ENCODE results near the gene HTR2C. TPM values are rescaled to one million over a fixed set of nuclear protein-coding genes. Genes with fewer than 3 reads are reported as not detected.

HTR2C gene
- total and polyA plus RNA-seq, 2 donors (not counting 1 experiment from before 2014, with no cell fraction given): not detected

DNA sequence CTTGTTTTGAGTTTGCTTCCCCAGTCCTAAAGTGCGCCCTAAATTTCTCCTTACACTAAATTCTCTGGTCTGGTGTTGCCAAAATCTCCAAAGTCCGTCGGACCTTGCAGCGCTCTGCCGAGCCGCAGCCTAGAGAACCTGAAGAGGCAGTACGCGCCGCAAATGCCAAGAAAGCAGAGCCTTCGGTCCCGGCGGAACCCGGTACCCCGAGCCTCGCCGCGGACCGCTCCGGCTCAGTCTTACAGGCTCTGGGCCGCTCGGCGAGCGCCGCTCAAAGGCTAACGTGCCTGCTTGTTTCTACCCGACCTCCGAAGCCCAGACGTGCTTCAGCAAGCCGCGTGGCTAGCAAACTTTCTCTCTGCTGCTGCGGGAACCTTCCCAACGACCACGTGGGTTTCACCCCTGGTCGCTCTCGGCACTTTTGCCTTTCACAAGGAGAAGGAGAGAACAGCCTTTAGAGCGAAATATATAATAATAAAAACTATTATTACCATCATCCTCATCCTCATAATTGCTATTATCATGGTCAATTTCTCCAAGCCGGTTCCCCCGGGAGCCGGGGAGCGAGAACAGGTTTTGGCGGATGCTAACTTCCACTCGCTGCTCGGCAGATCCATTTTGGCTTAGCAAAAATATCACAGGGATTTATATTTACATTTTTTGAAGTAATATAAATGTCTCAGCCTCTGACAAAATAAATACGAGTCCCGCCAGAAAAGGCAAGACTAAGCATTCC lies 2.2 kb upstream of the HTR2C start:
- Mint-ChIP-seq H3K4me1 (peaks cover 3% of the 10 kb centered on the region), H3K9me3 (ENCODE audit: insufficient read depth) (no peaks in the 10 kb centered on the region), H3K27ac (no peak overlapping the region), H3K27me3 (peaks cover 19% of the 10 kb centered on the region), H3K4me3 (no peak overlapping the region)
- intact Hi-C loops (cut with micrococcal nuclease): no loop called here
- POLR2A ChIA-PET: no interaction called here
- ATAC-seq (ENCODE audit: low read depth) (no peak), DNase-seq (no peak)
- Histone ChIP-seq H3K4me3 (ENCODE audit: control extremely low read depth in 1 of 5, extremely low read depth in 1 of 5, insufficient read depth in 1 of 5, low read depth in 2 of 5, low read length in 4 of 5) (no peak overlapping the region), H3K4me2 (replicated peaks; ENCODE audit: low read depth, low read length, poor library complexity, severe bottlenecking) (peak overlapping the region; percentile 15), H3K9me3 (ENCODE audit: control extremely low read depth in 1 of 3, control insufficient read depth in 2 of 3, insufficient read depth in 1 of 3, low read length in 2 of 3) (peaks cover 0 to 15% (median 0%) of the 10 kb centered on the region in 3 donors), H3K9ac (ENCODE audit: low read length) (no peak overlapping the region), H3K27ac (ENCODE audit: low read length in 2 of 2) (no peak overlapping the region), H2AFZ (ENCODE audit: insufficient read depth, low read depth, low read length, poor library complexity, severe bottlenecking) (peak overlapping the region; percentile 28), H3K79me2 (ENCODE audit: control insufficient read depth, insufficient read depth, low read length) (no peaks in the 10 kb centered on the region), H3K36me3 (replicated peaks in 1 of 2; ENCODE audit: control extremely low read depth in 1 of 2, control insufficient read depth in 1 of 2, extremely low read depth in 1 of 2, insufficient read depth in 2 of 2, low read length in 1 of 2) (no peaks in the 10 kb centered on the region), H3K27me3 (replicated peaks in 1 of 4; ENCODE audit: control extremely low read depth in 1 of 4, control insufficient read depth in 3 of 4, insufficient read depth in 4 of 4, low read length in 3 of 4) (peaks cover 0 to 14% (median 6%) of the 10 kb centered on the region in 4 experiments), H4K20me1 (ENCODE audit: control insufficient read depth, insufficient read depth, low read length, poor library complexity, severe bottlenecking) (no peaks in the 10 kb centered on the region), H3K4me1 (ENCODE audit: control insufficient read depth in 2 of 2, insufficient read depth in 2 of 2, low read length in 2 of 2) (no peaks in the 10 kb centered on the region)
- CTCF ChIA-PET: no interaction called here
- 5% methylated on average over 27 of the region's 45 CpGs for WGBS (ENCODE audit: insufficient coverage)
- TF ChIP-seq EZH2 (IDR thresholded peaks at IDR 0.05; ENCODE audit: borderline replicate concordance, insufficient read depth, low read depth, low read length, poor library complexity, severe bottlenecking): no peak
- TF ChIP-seq, protein P1, sequence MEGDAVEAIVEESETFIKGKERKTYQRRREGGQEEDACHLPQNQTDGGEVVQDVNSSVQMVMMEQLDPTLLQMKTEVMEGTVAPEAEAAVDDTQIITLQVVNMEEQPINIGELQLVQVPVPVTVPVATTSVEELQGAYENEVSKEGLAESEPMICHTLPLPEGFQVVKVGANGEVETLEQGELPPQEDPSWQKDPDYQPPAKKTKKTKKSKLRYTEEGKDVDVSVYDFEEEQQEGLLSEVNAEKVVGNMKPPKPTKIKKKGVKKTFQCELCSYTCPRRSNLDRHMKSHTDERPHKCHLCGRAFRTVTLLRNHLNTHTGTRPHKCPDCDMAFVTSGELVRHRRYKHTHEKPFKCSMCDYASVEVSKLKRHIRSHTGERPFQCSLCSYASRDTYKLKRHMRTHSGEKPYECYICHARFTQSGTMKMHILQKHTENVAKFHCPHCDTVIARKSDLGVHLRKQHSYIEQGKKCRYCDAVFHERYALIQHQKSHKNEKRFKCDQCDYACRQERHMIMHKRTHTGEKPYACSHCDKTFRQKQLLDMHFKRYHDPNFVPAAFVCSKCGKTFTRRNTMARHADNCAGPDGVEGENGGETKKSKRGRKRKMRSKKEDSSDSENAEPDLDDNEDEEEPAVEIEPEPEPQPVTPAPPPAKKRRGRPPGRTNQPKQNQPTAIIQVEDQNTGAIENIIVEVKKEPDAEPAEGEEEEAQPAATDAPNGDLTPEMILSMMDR (IDR thresholded peaks at IDR 0.05): no peak

DNA sequence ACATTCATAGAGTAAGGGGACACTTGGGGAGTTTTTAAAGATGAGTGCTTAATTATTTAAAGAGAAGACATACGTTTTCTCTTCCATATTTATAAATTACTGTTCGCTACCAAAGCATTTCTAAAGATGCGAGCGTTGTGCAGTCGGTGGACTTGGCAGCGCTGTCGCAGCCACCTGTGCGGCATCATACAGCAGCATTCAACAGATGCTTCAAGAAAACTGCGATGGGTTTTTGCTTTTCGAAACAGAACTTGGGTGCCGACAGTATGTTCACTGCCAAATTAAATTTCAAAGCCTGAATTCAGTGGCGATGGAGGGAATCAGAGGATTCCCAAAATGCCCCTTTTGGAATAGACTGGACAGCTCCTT lies 1.6 kb upstream of the HTR2C start:
- ChIA-PET CTCF (no interaction called here), POLR2A (no interaction called here)
- no peak for DNase-seq
- H3K4me1 Mint-ChIP-seq: peaks cover 3% of the 10 kb centered on the region
- H3K4me3 Mint-ChIP-seq: no peak overlapping the region
- peaks cover 0 to 14% (median 6%) of the 10 kb centered on the region in 4 experiments for H3K27me3 ChIP-seq (replicated peaks in 1 of 4; ENCODE audit: control extremely low read depth in 1 of 4, control insufficient read depth in 3 of 4, insufficient read depth in 4 of 4, low read length in 3 of 4)
- intact Hi-C loops (cut with micrococcal nuclease): no loop called here
- no peak overlapping the region for H2AFZ ChIP-seq (ENCODE audit: insufficient read depth, low read depth, low read length, poor library complexity, severe bottlenecking)
- no peak overlapping the region for H3K27ac ChIP-seq (ENCODE audit: low read length in 2 of 2)
- no peaks in the 10 kb centered on the region for H3K9me3 Mint-ChIP-seq (ENCODE audit: insufficient read depth)
- no peak overlapping the region for H3K4me3 ChIP-seq (ENCODE audit: control extremely low read depth in 1 of 5, extremely low read depth in 1 of 5, insufficient read depth in 1 of 5, low read depth in 2 of 5, low read length in 4 of 5)
- no peak overlapping the region for H3K4me2 ChIP-seq (replicated peaks; ENCODE audit: low read depth, low read length, poor library complexity, severe bottlenecking)
- no peaks in the 10 kb centered on the region for H3K36me3 ChIP-seq (replicated peaks in 1 of 2; ENCODE audit: control extremely low read depth in 1 of 2, control insufficient read depth in 1 of 2, extremely low read depth in 1 of 2, insufficient read depth in 2 of 2, low read length in 1 of 2)
- WGBS (ENCODE audit: insufficient coverage): 20% methylated on average over 1 of the region's 12 CpGs
- H3K4me1 ChIP-seq (ENCODE audit: control insufficient read depth in 2 of 2, insufficient read depth in 2 of 2, low read length in 2 of 2): no peaks in the 10 kb centered on the region
- no peak overlapping the region for H3K27ac Mint-ChIP-seq
- no peaks in the 10 kb centered on the region for H3K79me2 ChIP-seq (ENCODE audit: control insufficient read depth, insufficient read depth, low read length)
- peaks cover 19% of the 10 kb centered on the region for H3K27me3 Mint-ChIP-seq
- no peaks in the 10 kb centered on the region for H4K20me1 ChIP-seq (ENCODE audit: control insufficient read depth, insufficient read depth, low read length, poor library complexity, severe bottlenecking)
- TF ChIP-seq, protein P1 (IDR thresholded peaks at IDR 0.05): no peak
- TF ChIP-seq EZH2 (IDR thresholded peaks at IDR 0.05; ENCODE audit: borderline replicate concordance, insufficient read depth, low read depth, low read length, poor library complexity, severe bottlenecking): no peak
- ATAC-seq (ENCODE audit: low read depth): no peak
- no peak overlapping the region for H3K9ac ChIP-seq (ENCODE audit: low read length)
- H3K9me3 ChIP-seq (ENCODE audit: control extremely low read depth in 1 of 3, control insufficient read depth in 2 of 3, insufficient read depth in 1 of 3, low read length in 2 of 3): peaks cover 0 to 15% (median 0%) of the 10 kb centered on the region in 3 donors
